CD4-positive, alpha-beta T cell treated with Interferon alpha-2 for 1 hour (primary cell): ENCODE measurements around the gene PAK5.

ENCODE experiments used
- DNase-seq, 2 donors: peaks; one replicate each; pipeline ENCODE4 v3.0.0-alpha.2; 2020 to 2022

The PAK5 gene

GRCh38 chr20:9488063-9488462 is 350.8 kb downstream of the PAK5 start:
- DNase-seq: no peak
